HL-60 (cell line): Measurements from ENCODE around the gene ZNF471.

Source experiments
- DNase-seq, 2 experiments: peaks; one replicate each; pipeline ENCODE4 v3.0.0-alpha.2; 2010 to 2020; ENCODE audit warnings: low read depth in 1 of 2, low spot score in 1 of 2
- H3K27ac ChIP-seq: fragments of 250-450 bp; sonication (Bioruptor Pico); replicated peaks from 2 replicates; pipeline ENCODE4 v1.5.1; 2020; ENCODE audit warnings: mild to moderate bottlenecking, moderate library complexity
- H3K27me3 ChIP-seq: fragments of 250-450 bp; sonication (Bioruptor Pico); 2 replicates; pipeline ENCODE4 v1.5.1; 2021; ENCODE audit warnings: mild to moderate bottlenecking, moderate library complexity; ENCODE audit not compliant: insufficient read depth, poor library complexity, severe bottlenecking
- H3K4me3 ChIP-seq: replicated peaks from 2 replicates; pipeline ENCODE4 v1.5.1; 2011; ENCODE audit warnings: mild to moderate bottlenecking, control low read depth, low read length; ENCODE audit not compliant: insufficient read depth
- GABPA ChIP-seq: IDR thresholded peaks from 2 replicates; pipeline ENCODE4 v1.6.1; 2012; ENCODE audit warnings: low read depth
- POLR2AphosphoS5 ChIP-seq: IDR thresholded peaks from 2 replicates; pipeline ENCODE4 v1.6.1; 2012; ENCODE audit warnings: low read depth
- SPI1 ChIP-seq: IDR thresholded peaks from 2 replicates; pipeline ENCODE4 v1.6.1; 2012; ENCODE audit warnings: low read depth, mild to moderate bottlenecking, borderline replicate concordance
- TF ChIP-seq, protein P1 (sequence below): IDR thresholded peaks from one replicate; pipeline ENCODE4 v1.5.1; 2011; ENCODE audit warnings: low read length, control low read depth, inconsistent platforms; ENCODE audit not compliant: insufficient read depth
- TF ChIP-seq, protein P2 (sequence below): IDR thresholded peaks from 2 replicates; pipeline ENCODE4 v1.6.1; 2012; ENCODE audit warnings: low read depth; ENCODE audit not compliant: insufficient replicate concordance

Gene ZNF471

DNA sequence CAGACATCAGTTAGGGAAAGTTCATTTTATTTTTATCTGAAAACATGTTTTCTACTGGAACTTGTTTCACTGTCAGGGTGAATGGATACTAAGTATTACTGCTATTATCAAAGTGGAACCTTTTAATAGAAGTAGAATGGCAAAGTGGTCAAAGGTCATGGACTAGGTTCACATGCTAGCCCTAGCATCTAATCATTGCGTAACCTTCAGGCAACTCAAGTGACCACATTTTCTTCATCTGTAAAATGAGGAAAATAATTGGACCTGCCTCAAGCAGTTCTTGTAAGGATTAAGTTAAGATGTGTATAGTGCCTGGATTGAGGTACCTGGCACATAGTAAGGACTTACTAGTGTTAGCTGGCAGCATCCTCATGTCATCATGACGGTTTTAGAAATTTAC lies 36.1 kb downstream of the ZNF471 start:
- no peak for TF ChIP-seq POLR2AphosphoS5
- TF ChIP-seq, protein P1, sequence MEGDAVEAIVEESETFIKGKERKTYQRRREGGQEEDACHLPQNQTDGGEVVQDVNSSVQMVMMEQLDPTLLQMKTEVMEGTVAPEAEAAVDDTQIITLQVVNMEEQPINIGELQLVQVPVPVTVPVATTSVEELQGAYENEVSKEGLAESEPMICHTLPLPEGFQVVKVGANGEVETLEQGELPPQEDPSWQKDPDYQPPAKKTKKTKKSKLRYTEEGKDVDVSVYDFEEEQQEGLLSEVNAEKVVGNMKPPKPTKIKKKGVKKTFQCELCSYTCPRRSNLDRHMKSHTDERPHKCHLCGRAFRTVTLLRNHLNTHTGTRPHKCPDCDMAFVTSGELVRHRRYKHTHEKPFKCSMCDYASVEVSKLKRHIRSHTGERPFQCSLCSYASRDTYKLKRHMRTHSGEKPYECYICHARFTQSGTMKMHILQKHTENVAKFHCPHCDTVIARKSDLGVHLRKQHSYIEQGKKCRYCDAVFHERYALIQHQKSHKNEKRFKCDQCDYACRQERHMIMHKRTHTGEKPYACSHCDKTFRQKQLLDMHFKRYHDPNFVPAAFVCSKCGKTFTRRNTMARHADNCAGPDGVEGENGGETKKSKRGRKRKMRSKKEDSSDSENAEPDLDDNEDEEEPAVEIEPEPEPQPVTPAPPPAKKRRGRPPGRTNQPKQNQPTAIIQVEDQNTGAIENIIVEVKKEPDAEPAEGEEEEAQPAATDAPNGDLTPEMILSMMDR: no peak
- TF ChIP-seq, protein P2, sequence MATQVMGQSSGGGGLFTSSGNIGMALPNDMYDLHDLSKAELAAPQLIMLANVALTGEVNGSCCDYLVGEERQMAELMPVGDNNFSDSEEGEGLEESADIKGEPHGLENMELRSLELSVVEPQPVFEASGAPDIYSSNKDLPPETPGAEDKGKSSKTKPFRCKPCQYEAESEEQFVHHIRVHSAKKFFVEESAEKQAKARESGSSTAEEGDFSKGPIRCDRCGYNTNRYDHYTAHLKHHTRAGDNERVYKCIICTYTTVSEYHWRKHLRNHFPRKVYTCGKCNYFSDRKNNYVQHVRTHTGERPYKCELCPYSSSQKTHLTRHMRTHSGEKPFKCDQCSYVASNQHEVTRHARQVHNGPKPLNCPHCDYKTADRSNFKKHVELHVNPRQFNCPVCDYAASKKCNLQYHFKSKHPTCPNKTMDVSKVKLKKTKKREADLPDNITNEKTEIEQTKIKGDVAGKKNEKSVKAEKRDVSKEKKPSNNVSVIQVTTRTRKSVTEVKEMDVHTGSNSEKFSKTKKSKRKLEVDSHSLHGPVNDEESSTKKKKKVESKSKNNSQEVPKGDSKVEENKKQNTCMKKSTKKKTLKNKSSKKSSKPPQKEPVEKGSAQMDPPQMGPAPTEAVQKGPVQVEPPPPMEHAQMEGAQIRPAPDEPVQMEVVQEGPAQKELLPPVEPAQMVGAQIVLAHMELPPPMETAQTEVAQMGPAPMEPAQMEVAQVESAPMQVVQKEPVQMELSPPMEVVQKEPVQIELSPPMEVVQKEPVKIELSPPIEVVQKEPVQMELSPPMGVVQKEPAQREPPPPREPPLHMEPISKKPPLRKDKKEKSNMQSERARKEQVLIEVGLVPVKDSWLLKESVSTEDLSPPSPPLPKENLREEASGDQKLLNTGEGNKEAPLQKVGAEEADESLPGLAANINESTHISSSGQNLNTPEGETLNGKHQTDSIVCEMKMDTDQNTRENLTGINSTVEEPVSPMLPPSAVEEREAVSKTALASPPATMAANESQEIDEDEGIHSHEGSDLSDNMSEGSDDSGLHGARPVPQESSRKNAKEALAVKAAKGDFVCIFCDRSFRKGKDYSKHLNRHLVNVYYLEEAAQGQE: no peak
- TF ChIP-seq GABPA: no peak
- no peak for TF ChIP-seq SPI1
- Histone ChIP-seq H3K4me3 (no peak overlapping the region), H3K27ac (no peak overlapping the region), H3K27me3 (no peaks in the 10 kb centered on the region)
- DNase-seq: peak in 1 of 2 experiments; percentile 27

DNA sequence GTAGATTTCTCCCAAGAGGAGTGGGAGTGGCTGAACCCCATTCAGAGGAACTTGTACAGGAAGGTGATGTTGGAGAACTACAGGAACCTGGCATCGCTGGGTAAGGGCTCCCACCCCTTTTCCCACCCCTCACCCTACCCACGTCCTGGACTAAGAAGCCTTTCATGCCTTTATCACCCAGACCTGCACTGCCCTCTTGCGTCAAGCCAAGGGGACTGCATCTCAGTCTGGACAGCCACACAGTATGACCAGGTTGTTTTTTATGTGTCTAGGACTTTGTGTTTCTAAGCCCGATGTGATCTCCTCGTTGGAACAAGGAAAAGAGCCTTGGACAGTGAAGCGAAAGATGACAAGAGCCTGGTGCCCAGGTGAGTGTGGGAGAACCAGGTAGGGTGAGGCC lies 39.9 kb downstream of the ZNF471 start:
- Histone ChIP-seq H3K27me3 (no peaks in the 10 kb centered on the region), H3K4me3 (no peak overlapping the region), H3K27ac (no peak overlapping the region)
- no peak for DNase-seq
- TF ChIP-seq, protein P2: no peak
- TF ChIP-seq POLR2AphosphoS5 (no peak), SPI1 (no peak), GABPA (no peak)
- TF ChIP-seq, protein P1: no peak

DNA sequence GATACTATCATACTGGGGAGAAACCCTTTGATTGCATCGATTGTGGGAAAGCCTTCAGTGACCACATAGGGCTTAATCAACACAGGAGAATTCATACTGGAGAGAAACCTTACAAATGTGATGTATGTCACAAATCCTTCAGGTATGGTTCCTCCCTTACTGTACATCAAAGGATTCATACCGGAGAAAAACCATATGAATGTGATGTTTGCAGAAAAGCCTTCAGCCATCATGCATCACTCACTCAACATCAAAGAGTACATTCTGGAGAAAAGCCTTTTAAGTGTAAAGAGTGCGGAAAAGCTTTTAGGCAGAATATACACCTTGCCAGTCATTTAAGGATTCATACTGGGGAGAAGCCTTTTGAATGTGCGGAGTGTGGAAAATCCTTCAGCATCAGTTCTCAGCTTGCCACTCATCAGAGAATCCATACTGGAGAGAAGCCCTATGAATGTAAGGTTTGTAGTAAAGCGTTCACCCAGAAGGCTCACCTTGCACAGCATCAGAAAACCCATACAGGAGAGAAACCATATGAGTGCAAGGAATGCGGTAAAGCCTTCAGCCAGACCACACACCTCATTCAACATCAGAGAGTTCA lies 46.7 kb downstream of the ZNF471 start:
- H3K4me3 ChIP-seq: no peak overlapping the region
- H3K27ac ChIP-seq: no peak overlapping the region
- no peak for DNase-seq
- no peaks in the 10 kb centered on the region for H3K27me3 ChIP-seq
- TF ChIP-seq, protein P1: no peak
- TF ChIP-seq POLR2AphosphoS5 (no peak), SPI1 (no peak), GABPA (no peak)
- TF ChIP-seq, protein P2: no peak
